CD14-positive monocyte (primary cell): ENCODE data around the gene DCP1A. TPM values are rescaled to one million over a fixed set of nuclear protein-coding genes. Genes with fewer than 3 reads are reported as not detected.

Experiments
- DNase-seq, 3 donors: peaks; one replicate each; pipeline ENCODE4 v3.0.0-alpha.2; 2011 to 2022
- H2AFZ ChIP-seq: 2 replicates; pipeline ENCODE4 v1.6.0; 2012; ENCODE audit warnings: mild to moderate bottlenecking, low read depth, low read length, inconsistent platforms; ENCODE audit not compliant: insufficient read depth, poor library complexity, severe bottlenecking
- H3K27ac ChIP-seq, 2 donors: 1 replicate in 1 of 2; 2 replicates in 1 of 2; pipeline ENCODE4 v1.5.1; 2012 to 2013; ENCODE audit warnings: low read length in 2 of 2, control low read depth in 1 of 2, inconsistent platforms in 1 of 2, low read depth in 1 of 2, mild to moderate bottlenecking in 1 of 2
- H3K27me3 ChIP-seq, 2 donors: one replicate each; pipeline versions ENCODE4 v1.6.0 to v1.6.1; 2011 to 2013; ENCODE audit warnings: low read length in 2 of 2; ENCODE audit not compliant: control insufficient read depth in 2 of 2, insufficient read depth in 2 of 2
- H3K36me3 ChIP-seq, 2 donors: replicated peaks in 1 of 2; 1 replicate in 1 of 2; 2 replicates in 1 of 2; pipeline versions ENCODE4 v1.5.1 to v1.6.1; 2012 to 2013; ENCODE audit warnings: low read length in 2 of 2, control low read depth in 1 of 2, inconsistent platforms in 1 of 2, mild to moderate bottlenecking in 1 of 2; ENCODE audit not compliant: insufficient read depth in 2 of 2, control insufficient read depth in 1 of 2
- H3K4me1 ChIP-seq, 2 donors: 1 replicate in 1 of 2; 2 replicates in 1 of 2; pipeline versions ENCODE4 v1.5.1 to v1.6.1; 2012 to 2013; ENCODE audit warnings: low read length in 2 of 2, control low read depth in 1 of 2, inconsistent platforms in 1 of 2, mild to moderate bottlenecking in 1 of 2, moderate library complexity in 1 of 2; ENCODE audit not compliant: insufficient read depth in 2 of 2, control insufficient read depth in 1 of 2
- H3K4me2 ChIP-seq: replicated peaks from 2 replicates; pipeline ENCODE3; 2012; ENCODE audit warnings: low read length, moderate library complexity, mild to moderate bottlenecking; ENCODE audit not compliant: poor library complexity, severe bottlenecking; ENCODE audit errors: extremely low read depth
- H3K4me3 ChIP-seq, 3 experiments: fragments of 200-600 bp in 1 of 3; sonication (generic) in 1 of 3; replicated peaks in 1 of 3; 1 replicate in 2 of 3; 2 replicates in 1 of 3; pipeline ENCODE4 v1.5.1; 2011 to 2013; ENCODE audit warnings: low read length in 3 of 3, mild to moderate bottlenecking in 3 of 3, control low read depth in 2 of 3, low read depth in 2 of 3, inconsistent platforms in 1 of 3, moderate library complexity in 1 of 3
- H3K79me2 ChIP-seq: 2 replicates; pipeline ENCODE4 v1.6.0; 2012; ENCODE audit warnings: mild to moderate bottlenecking, control low read depth, inconsistent platforms, low read length, moderate library complexity; ENCODE audit not compliant: insufficient read depth
- H3K9ac ChIP-seq: 2 replicates; pipeline ENCODE4 v1.6.0; 2017; ENCODE audit warnings: low read length, mild to moderate bottlenecking; ENCODE audit not compliant: insufficient read depth, poor library complexity, severe bottlenecking
- H3K9me3 ChIP-seq, 2 donors: replicated peaks in 1 of 2; 1 replicate in 1 of 2; 2 replicates in 1 of 2; pipeline versions ENCODE4 v1.5.1 to v1.6.1; 2012 to 2013; ENCODE audit warnings: low read length in 2 of 2, control low read depth in 1 of 2; ENCODE audit not compliant: control insufficient read depth in 1 of 2, insufficient read depth in 1 of 2
- H4K20me1 ChIP-seq: 2 replicates; pipeline ENCODE4 v1.6.0; 2012; ENCODE audit warnings: mild to moderate bottlenecking, low read length, control low read depth, moderate library complexity; ENCODE audit not compliant: insufficient read depth
- H3K27ac Mint-ChIP-seq, 7 donors: one replicate each; pipeline ENCODE4 v1.8.0; 2020; ENCODE audit warnings: mild to moderate bottlenecking in 7 of 7, mixed read lengths in 7 of 7, moderate library complexity in 6 of 7, inconsistent platforms in 2 of 7
- H3K27me3 Mint-ChIP-seq, 3 donors: one replicate each; pipeline ENCODE4 v1.8.0; 2021 to 2022; ENCODE audit warnings: low read depth in 3 of 3, mild to moderate bottlenecking in 3 of 3, mixed read lengths in 3 of 3, moderate library complexity in 3 of 3, inconsistent platforms in 1 of 3
- H3K36me3 Mint-ChIP-seq, 2 donors: one replicate each; pipeline ENCODE4 v1.8.0; 2020; ENCODE audit warnings: mixed read lengths in 2 of 2, inconsistent platforms in 1 of 2, mild to moderate bottlenecking in 1 of 2
- H3K4me1 Mint-ChIP-seq: one replicate; pipeline ENCODE4 v1.8.0; 2020; ENCODE audit warnings: mild to moderate bottlenecking, mixed read lengths
- H3K4me3 Mint-ChIP-seq, 2 donors: one replicate each; pipeline ENCODE4 v1.8.0; 2020; ENCODE audit warnings: mild to moderate bottlenecking in 2 of 2, mixed read lengths in 2 of 2, moderate library complexity in 1 of 2
- H3K9me3 Mint-ChIP-seq, 7 donors: one replicate each; pipeline ENCODE4 v1.8.0; 2020 to 2022; ENCODE audit warnings: mixed read lengths in 7 of 7, mild to moderate bottlenecking in 6 of 7, moderate library complexity in 6 of 7, inconsistent platforms in 2 of 7
- WGBS: methylation state at CpG from one replicate; pipeline ENCODE4 v1.1.5; 2013; ENCODE audit warnings: missing lambda C conversion rate; ENCODE audit not compliant: insufficient coverage; 5-methylcytosine and 5-hydroxymethylcytosine counted together
- intact Hi-C, 2 donors: fragments of 100-400 bp; cut with micrococcal nuclease; formaldehyde crosslinking; loops; one replicate each; pipeline versions ENCODE4 v1.15.0 to v1.15.1; 2023
- polyA plus RNA-seq, 3 donors: library from polyadenylated mRNA; depleted of rRNA in 1 of 3; unstranded in 2 of 3; stranded (reverse) in 1 of 3; fragments of 300-500 nt in 2 of 3; fragments of >200 nt in 1 of 3; fragmentation: Illumina TruSeq in 2 of 3; gene quantifications; 1 replicate in 2 of 3; 2 replicates in 1 of 3; pipeline ENCODE4 v1.2.3, GENCODE V29; 2012 to 2021
- TF ChIP-seq, protein P1 (sequence below): fragments of 200-600 bp; IDR thresholded peaks from one replicate; pipeline ENCODE4 v1.8.0; 2022; ENCODE audit warnings: antibody characterized with exemption, mild to moderate bottlenecking

Gene DCP1A
- polyA plus RNA-seq, 3 donors: 11.9 to 25.4 (median 19.3) TPM

DNA sequence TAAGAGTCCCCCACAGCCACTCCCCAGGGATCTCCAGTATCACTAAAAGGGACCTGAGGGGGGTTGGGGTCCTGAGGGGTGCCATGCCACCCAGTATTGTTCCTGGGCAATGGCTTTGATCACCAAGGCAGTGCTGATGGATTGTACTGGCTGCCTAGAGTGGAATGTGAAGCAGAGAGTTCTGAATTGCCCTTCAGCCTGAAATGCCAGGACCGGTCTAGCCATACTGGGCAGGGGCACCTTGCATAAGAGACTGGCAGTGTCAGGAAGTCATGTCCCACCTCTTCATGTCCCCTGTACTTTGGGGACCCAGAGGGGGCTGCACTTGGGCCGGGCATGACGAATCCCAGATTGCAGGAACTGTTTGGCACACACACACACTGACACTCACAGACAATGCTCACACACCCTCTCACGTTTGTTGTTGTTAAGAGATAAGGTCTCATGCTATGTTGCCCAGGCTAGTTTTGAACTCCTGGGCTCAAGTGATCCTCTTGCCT is 87.0 kb downstream of the DCP1A start:
- no peak overlapping the region for H3K27ac Mint-ChIP-seq
- no peaks in the 10 kb centered on the region for H3K9me3 ChIP-seq
- TF ChIP-seq, protein P1, sequence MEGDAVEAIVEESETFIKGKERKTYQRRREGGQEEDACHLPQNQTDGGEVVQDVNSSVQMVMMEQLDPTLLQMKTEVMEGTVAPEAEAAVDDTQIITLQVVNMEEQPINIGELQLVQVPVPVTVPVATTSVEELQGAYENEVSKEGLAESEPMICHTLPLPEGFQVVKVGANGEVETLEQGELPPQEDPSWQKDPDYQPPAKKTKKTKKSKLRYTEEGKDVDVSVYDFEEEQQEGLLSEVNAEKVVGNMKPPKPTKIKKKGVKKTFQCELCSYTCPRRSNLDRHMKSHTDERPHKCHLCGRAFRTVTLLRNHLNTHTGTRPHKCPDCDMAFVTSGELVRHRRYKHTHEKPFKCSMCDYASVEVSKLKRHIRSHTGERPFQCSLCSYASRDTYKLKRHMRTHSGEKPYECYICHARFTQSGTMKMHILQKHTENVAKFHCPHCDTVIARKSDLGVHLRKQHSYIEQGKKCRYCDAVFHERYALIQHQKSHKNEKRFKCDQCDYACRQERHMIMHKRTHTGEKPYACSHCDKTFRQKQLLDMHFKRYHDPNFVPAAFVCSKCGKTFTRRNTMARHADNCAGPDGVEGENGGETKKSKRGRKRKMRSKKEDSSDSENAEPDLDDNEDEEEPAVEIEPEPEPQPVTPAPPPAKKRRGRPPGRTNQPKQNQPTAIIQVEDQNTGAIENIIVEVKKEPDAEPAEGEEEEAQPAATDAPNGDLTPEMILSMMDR: no peak
- peaks cover 1% of the 10 kb centered on the region for H4K20me1 ChIP-seq
- no peaks in the 10 kb centered on the region for H3K36me3 ChIP-seq
- H3K4me3 Mint-ChIP-seq: no peak overlapping the region
- 95% methylated on average over 2 of the region's 4 CpGs for WGBS
- DNase-seq: no peak
- peaks cover 0 to 2% (median 1%) of the 10 kb centered on the region in 3 donors for H3K27me3 Mint-ChIP-seq
- H3K79me2 ChIP-seq: peaks cover 8% of the 10 kb centered on the region
- peaks cover 0 to 3% (median 0%) of the 10 kb centered on the region in 7 donors for H3K9me3 Mint-ChIP-seq
- H3K4me2 ChIP-seq: no peak overlapping the region
- no peaks in the 10 kb centered on the region for H3K27me3 ChIP-seq
- H3K4me1 Mint-ChIP-seq: peaks cover 38% of the 10 kb centered on the region
- no peak overlapping the region for H3K9ac ChIP-seq
- H3K4me3 ChIP-seq: no peak overlapping the region
- no peak overlapping the region for H3K27ac ChIP-seq
- no peak overlapping the region for H2AFZ ChIP-seq
- H3K4me1 ChIP-seq: peaks cover 23 to 25% of the 10 kb centered on the region in 2 donors
- H3K36me3 Mint-ChIP-seq: no peaks in the 10 kb centered on the region
- intact Hi-C loops: no loop called here

DNA sequence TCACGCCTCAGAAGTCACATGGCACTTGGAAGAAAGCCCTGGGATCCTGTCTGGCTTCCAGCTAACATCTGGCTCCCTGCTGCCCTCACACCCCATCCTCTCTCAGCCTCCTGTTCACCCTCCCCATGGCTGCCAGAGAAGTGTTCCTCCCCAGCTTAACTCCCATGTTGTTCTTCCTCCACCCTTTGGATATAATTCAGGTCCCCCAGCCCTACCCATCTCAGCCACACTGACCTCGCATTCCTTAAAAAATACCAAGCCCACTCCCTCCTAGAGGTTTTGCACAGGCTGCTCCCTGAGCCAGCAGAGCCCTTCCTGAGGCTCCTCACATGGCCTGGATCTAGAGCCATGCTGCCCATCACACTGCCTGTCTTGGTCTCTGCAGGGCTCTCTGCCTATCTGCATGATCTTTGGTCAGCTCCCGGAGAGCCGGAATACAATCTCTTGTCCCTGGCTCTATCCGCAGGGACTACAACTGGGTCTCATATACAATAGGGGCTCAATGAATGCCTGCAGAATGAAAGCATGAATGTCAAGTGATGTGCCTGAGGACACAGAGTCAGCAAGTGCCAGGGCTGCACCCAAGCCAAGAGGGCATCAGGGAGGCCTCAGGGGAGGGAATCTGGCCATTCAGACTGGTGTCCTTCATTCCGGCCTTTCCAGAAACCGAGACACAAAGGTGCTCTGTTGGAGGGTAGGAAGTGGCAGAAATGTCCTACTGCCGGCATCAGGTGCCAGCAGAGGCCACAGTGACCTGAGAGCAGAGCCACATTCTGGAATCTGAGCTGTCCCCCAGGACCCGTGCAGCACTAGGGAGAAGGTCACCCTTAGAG is 87.7 kb downstream of the DCP1A start:
- peaks cover 23 to 25% of the 10 kb centered on the region in 2 donors for H3K4me1 ChIP-seq
- 91% methylated on average over 8 of the region's 9 CpGs for WGBS
- no peaks in the 10 kb centered on the region for H3K27me3 ChIP-seq
- H3K9me3 Mint-ChIP-seq: peaks cover 0 to 2% (median 0%) of the 10 kb centered on the region in 7 donors
- peaks cover 8% of the 10 kb centered on the region for H4K20me1 ChIP-seq
- TF ChIP-seq, protein P1: no peak
- H3K27ac Mint-ChIP-seq: no peak overlapping the region
- H3K36me3 Mint-ChIP-seq: no peaks in the 10 kb centered on the region
- peaks cover 0 to 2% (median 1%) of the 10 kb centered on the region in 3 donors for H3K27me3 Mint-ChIP-seq
- DNase-seq: no peak
- no peak overlapping the region for H3K9ac ChIP-seq
- H3K4me3 Mint-ChIP-seq: no peak overlapping the region
- no peaks in the 10 kb centered on the region for H3K36me3 ChIP-seq
- H2AFZ ChIP-seq: no peak overlapping the region
- intact Hi-C loops: loop anchor here (5.0 to 10.0 kb wide), 2 partner anchors 97 to 365 kb away; partner anchors contain the start of genes PRKCD (in 1 of the 2) and STIMATE (in 1 of the 2)
- no peak overlapping the region for H3K27ac ChIP-seq
- no peak overlapping the region for H3K4me3 ChIP-seq
- no peaks in the 10 kb centered on the region for H3K9me3 ChIP-seq
- no peak overlapping the region for H3K4me2 ChIP-seq
- H3K4me1 Mint-ChIP-seq: peaks cover 37% of the 10 kb centered on the region
- H3K79me2 ChIP-seq: peaks cover 15% of the 10 kb centered on the region
